Retina (tissue), 1 donor: ENCODE measurements around the gene ANKDD1B.

Source experiments
- DNase-seq: peaks from one replicate; pipeline ENCODE4 v3.0.0-alpha.2; 2016

Gene ANKDD1B

GRCh38 chr5:75616971-75617621 lies 5.8 kb downstream of the ANKDD1B start:
- no peak for DNase-seq

- DNase-seq = no peak
Measured at GRCh38 chr5:75617736-75618352, 6.6 kb downstream of the ANKDD1B start.

GRCh38 chr5:75620184-75620959 lies 9.1 kb downstream of the ANKDD1B start:
- no peak for DNase-seq

- no peak for DNase-seq
Measured at GRCh38 chr5:75622564-75622963, 11.3 kb downstream of the ANKDD1B start.

- DNase-seq = no peak
Measured at GRCh38 chr5:75623846-75624245, 12.6 kb downstream of the ANKDD1B start.

- no peak for DNase-seq
Measured at GRCh38 chr5:75626959-75627358, 15.7 kb downstream of the ANKDD1B start.

GRCh38 chr5:75627801-75628200 lies 16.5 kb downstream of the ANKDD1B start:
- DNase-seq = no peak

- no peak for DNase-seq
Measured at GRCh38 chr5:75630875-75631274, 19.6 kb downstream of the ANKDD1B start.

- DNase-seq = no peak
Measured at GRCh38 chr5:75632321-75632720, 21.1 kb downstream of the ANKDD1B start.

GRCh38 chr5:75637949-75638348 lies 26.7 kb downstream of the ANKDD1B start:
- DNase-seq = no peak

- DNase-seq = no peak
Measured at GRCh38 chr5:75639535-75640311, 28.5 kb downstream of the ANKDD1B start.

- DNase-seq = no peak
Measured at GRCh38 chr5:75640395-75640794, 29.1 kb downstream of the ANKDD1B start.

GRCh38 chr5:75640826-75641225 lies 29.6 kb downstream of the ANKDD1B start:
- DNase-seq = no peak

GRCh38 chr5:75648712-75649111 lies 37.5 kb downstream of the ANKDD1B start:
- no peak for DNase-seq

- DNase-seq = no peak
Measured at GRCh38 chr5:75651575-75652238, 40.5 kb downstream of the ANKDD1B start.

GRCh38 chr5:75653521-75653920 lies 42.3 kb downstream of the ANKDD1B start:
- DNase-seq = no peak

GRCh38 chr5:75654693-75655295 lies 43.5 kb downstream of the ANKDD1B start:
- DNase-seq = no peak

- peak; percentile 69 for DNase-seq
Measured at GRCh38 chr5:75656311-75657003, 45.2 kb downstream of the ANKDD1B start.

GRCh38 chr5:75659791-75660450 lies 48.7 kb downstream of the ANKDD1B start:
- DNase-seq = no peak

- DNase-seq = no peak
Measured at GRCh38 chr5:75660678-75661465, 49.6 kb downstream of the ANKDD1B start.
